OCI-LY7 (cell line): ENCODE results near the gene MET. TPM values are rescaled to one million over a fixed set of nuclear protein-coding genes. Genes with fewer than 3 reads are reported as not detected.

Experiments
- BruUV-seq: library from RNA; stranded (reverse); fragments of 400-500 nt; replicated peaks from 2 replicates; lab custom pipeline; 2021; lab: Mats Ljungman, UMichigan
- CTCF ChIA-PET: fragments of 300-600 bp; sonication (Branson Sonifier 250); formaldehyde crosslinking; loops from one replicate; lab custom pipeline; 2022; ENCODE audit warnings: antibody characterized with exemption; ENCODE audit not compliant: unreplicated experiment; lab: Charles Lee
- POLR2A ChIA-PET: fragments of 300-600 bp; sonication (Branson Sonifier 250); formaldehyde crosslinking; loops from one replicate; lab custom pipeline; 2022; ENCODE audit warnings: antibody characterized with exemption; lab: Charles Lee
- DNase-seq: peaks from one replicate; pipeline ENCODE4 v3.0.0-alpha.2; 2015; ENCODE audit warnings: low spot score
- H2AFZ ChIP-seq: fragments of 200-600 bp; sonication (generic), shearing (Covaris generic); 2 replicates; pipeline ENCODE4 v1.6.1; 2014; ENCODE audit warnings: mild to moderate bottlenecking, antibody characterized with exemption, low read length, moderate library complexity
- H3K27ac ChIP-seq: fragments of 200-600 bp; sonication (generic); 2 replicates; pipeline ENCODE4 v1.5.1; 2014; ENCODE audit warnings: mixed run types, low read depth, mild to moderate bottlenecking, moderate library complexity, low read length, inconsistent platforms; ENCODE audit not compliant: poor library complexity, severe bottlenecking
- H3K36me3 ChIP-seq: fragments of 200-600 bp; sonication (generic); 2 replicates; pipeline ENCODE4 v1.6.1; 2014; ENCODE audit warnings: mild to moderate bottlenecking, antibody characterized with exemption, low read length, moderate library complexity, mixed read lengths; ENCODE audit not compliant: insufficient read depth
- H3K4me1 ChIP-seq: fragments of 200-600 bp; sonication (generic); 2 replicates; pipeline ENCODE4 v1.5.1; 2014; ENCODE audit warnings: mild to moderate bottlenecking, low read length; ENCODE audit not compliant: insufficient read depth, poor library complexity, severe bottlenecking
- H3K4me2 ChIP-seq: fragments of 200-600 bp; sonication (generic); 2 replicates; pipeline ENCODE4 v1.6.1; 2014; ENCODE audit warnings: mild to moderate bottlenecking, low read length
- H3K4me3 ChIP-seq: fragments of 200-600 bp; sonication (generic); 2 replicates; pipeline ENCODE4 v1.5.1; 2014; ENCODE audit warnings: mild to moderate bottlenecking, low read depth, low read length; ENCODE audit not compliant: poor library complexity, severe bottlenecking
- H3K79me2 ChIP-seq: fragments of 200-600 bp; sonication (generic); 2 replicates; pipeline ENCODE4 v1.6.1; 2016; ENCODE audit warnings: low read depth, mild to moderate bottlenecking, low read length, moderate library complexity, mixed read lengths; ENCODE audit not compliant: insufficient read depth
- H3K9me2 ChIP-seq: fragments of 200-600 bp; sonication (generic); 2 replicates; pipeline ENCODE4 v1.6.1; 2016; ENCODE audit warnings: mild to moderate bottlenecking, low read length, mixed read lengths; ENCODE audit not compliant: insufficient read depth
- H3K9me3 ChIP-seq: fragments of 200-600 bp; sonication (generic); 2 replicates; pipeline ENCODE4 v1.6.1; 2014; ENCODE audit warnings: mild to moderate bottlenecking, mixed run types, low read length, mixed read lengths
- H4K20me1 ChIP-seq: fragments of 200-600 bp; sonication (generic); 2 replicates; pipeline ENCODE4 v1.6.1; 2014; ENCODE audit warnings: mild to moderate bottlenecking, antibody characterized with exemption, low read length, moderate library complexity, mixed read lengths; ENCODE audit not compliant: insufficient read depth
- CTCF ChIP-seq: fragments of 200-600 bp; sonication (generic); conservative IDR thresholded peaks from 2 replicates; pipeline ENCODE4 v1.5.1; 2014; ENCODE audit warnings: mild to moderate bottlenecking, antibody characterized with exemption, low read length, moderate library complexity, mixed read lengths
- EZH2phosphoT487 ChIP-seq: fragments of 200-600 bp; sonication (generic); IDR thresholded peaks from 2 replicates; pipeline ENCODE4 v1.6.1; 2018; ENCODE audit warnings: low read depth, borderline replicate concordance, mild to moderate bottlenecking, mixed run types, antibody characterized with exemption, low read length, moderate library complexity, mixed read lengths
- intact Hi-C: fragments of 100-400 bp; cut with micrococcal nuclease; formaldehyde crosslinking; loops from one replicate; pipeline ENCODE4 v1.10.0; 2022; ENCODE audit not compliant: unreplicated experiment
- total RNA-seq, 2 experiments: library from RNA; depleted of rRNA in 1 of 2; stranded (reverse); fragments of >200 nt in 1 of 2; shearing (Covaris generic) in 1 of 2; gene quantifications; 2 replicates each; pipeline ENCODE4 v1.2.3, GENCODE V29; 2014 to 2022

MET gene
- total RNA-seq, 2 experiments from 2014 or later, result not detected

- ChIA-PET CTCF (no interaction called here), POLR2A (no interaction called here)
- no peak for TF ChIP-seq EZH2phosphoT487
- no peak for TF ChIP-seq CTCF
- H2AFZ ChIP-seq, result no peak overlapping the region
- no TSS peak for BruUV-seq
- H3K4me1 ChIP-seq, result no peaks in the 10 kb centered on the region
- H3K9me3 ChIP-seq, result no peaks in the 10 kb centered on the region
- no peaks in the 10 kb centered on the region for H3K79me2 ChIP-seq
- intact Hi-C loops, result no loop called here
- H3K4me2 ChIP-seq, result no peak overlapping the region
- DNase-seq, result no peak
- H3K27ac ChIP-seq, result no peak overlapping the region
- H3K4me3 ChIP-seq, result no peak overlapping the region
- H3K36me3 ChIP-seq, result no peaks in the 10 kb centered on the region
- no peaks in the 10 kb centered on the region for H4K20me1 ChIP-seq
- H3K9me2 ChIP-seq, result no peaks in the 10 kb centered on the region
These were observed 21.6 kb upstream of the MET start for GRCh38 chr7:116650436-116650835.

- H2AFZ ChIP-seq, result no peak overlapping the region
These were observed 19.2 kb upstream of the MET start for GRCh38 chr7:116652793-116653192.

More at GRCh38 chr7:116652793-116653192, 19.2 kb upstream of the MET start:
- Histone ChIP-seq H3K4me2 (no peak overlapping the region), H3K36me3 (no peaks in the 10 kb centered on the region), H4K20me1 (no peaks in the 10 kb centered on the region; the same call in 1 of the 2 replicates), H3K79me2 (no peaks in the 10 kb centered on the region), H3K4me3 (no peak overlapping the region), H3K27ac (no peak overlapping the region), H3K4me1 (no peaks in the 10 kb centered on the region), H3K9me2 (no peaks in the 10 kb centered on the region), H3K9me3 (no peaks in the 10 kb centered on the region)
- intact Hi-C loops, result no loop called here
- no peak for DNase-seq
- BruUV-seq, result no TSS peak
- CTCF ChIA-PET, result no interaction called here
- no peak for TF ChIP-seq EZH2phosphoT487
- TF ChIP-seq CTCF, result no peak
- POLR2A ChIA-PET, result interaction anchor here (0.6 to 1.3 kb wide), 3 partner anchors 9 to 16 kb away, joined by 3 to 5 read pairs (median 3); no protein-coding TSS in a partner anchor
